OCI-LY7 (cell line): ENCODE measurements around the gene IDUA. TPM values are rescaled to one million over a fixed set of nuclear protein-coding genes. Genes with fewer than 3 reads are reported as not detected.

Experiments
- BruUV-seq: library from RNA; stranded (reverse); fragments of 400-500 nt; replicated peaks from 2 replicates; lab custom pipeline; 2021; lab: Mats Ljungman, UMichigan
- CTCF ChIA-PET: fragments of 300-600 bp; sonication (Branson Sonifier 250); formaldehyde crosslinking; loops from one replicate; lab custom pipeline; 2022; ENCODE audit warnings: antibody characterized with exemption; ENCODE audit not compliant: unreplicated experiment; lab: Charles Lee
- POLR2A ChIA-PET: fragments of 300-600 bp; sonication (Branson Sonifier 250); formaldehyde crosslinking; loops from one replicate; lab custom pipeline; 2022; ENCODE audit warnings: antibody characterized with exemption; lab: Charles Lee
- DNase-seq: peaks from one replicate; pipeline ENCODE4 v3.0.0-alpha.2; 2015; ENCODE audit warnings: low spot score
- H2AFZ ChIP-seq: fragments of 200-600 bp; sonication (generic), shearing (Covaris generic); 2 replicates; pipeline ENCODE4 v1.6.1; 2014; ENCODE audit warnings: mild to moderate bottlenecking, antibody characterized with exemption, low read length, moderate library complexity
- H3K27ac ChIP-seq: fragments of 200-600 bp; sonication (generic); 2 replicates; pipeline ENCODE4 v1.5.1; 2014; ENCODE audit warnings: mixed run types, low read depth, mild to moderate bottlenecking, moderate library complexity, low read length, inconsistent platforms; ENCODE audit not compliant: poor library complexity, severe bottlenecking
- H3K36me3 ChIP-seq: fragments of 200-600 bp; sonication (generic); 2 replicates; pipeline ENCODE4 v1.6.1; 2014; ENCODE audit warnings: mild to moderate bottlenecking, antibody characterized with exemption, low read length, moderate library complexity, mixed read lengths; ENCODE audit not compliant: insufficient read depth
- H3K4me1 ChIP-seq: fragments of 200-600 bp; sonication (generic); 2 replicates; pipeline ENCODE4 v1.5.1; 2014; ENCODE audit warnings: mild to moderate bottlenecking, low read length; ENCODE audit not compliant: insufficient read depth, poor library complexity, severe bottlenecking
- H3K4me2 ChIP-seq: fragments of 200-600 bp; sonication (generic); 2 replicates; pipeline ENCODE4 v1.6.1; 2014; ENCODE audit warnings: mild to moderate bottlenecking, low read length
- H3K4me3 ChIP-seq: fragments of 200-600 bp; sonication (generic); 2 replicates; pipeline ENCODE4 v1.5.1; 2014; ENCODE audit warnings: mild to moderate bottlenecking, low read depth, low read length; ENCODE audit not compliant: poor library complexity, severe bottlenecking
- H3K79me2 ChIP-seq: fragments of 200-600 bp; sonication (generic); 2 replicates; pipeline ENCODE4 v1.6.1; 2016; ENCODE audit warnings: low read depth, mild to moderate bottlenecking, low read length, moderate library complexity, mixed read lengths; ENCODE audit not compliant: insufficient read depth
- H3K9me2 ChIP-seq: fragments of 200-600 bp; sonication (generic); 2 replicates; pipeline ENCODE4 v1.6.1; 2016; ENCODE audit warnings: mild to moderate bottlenecking, low read length, mixed read lengths; ENCODE audit not compliant: insufficient read depth
- H3K9me3 ChIP-seq: fragments of 200-600 bp; sonication (generic); 2 replicates; pipeline ENCODE4 v1.6.1; 2014; ENCODE audit warnings: mild to moderate bottlenecking, mixed run types, low read length, mixed read lengths
- H4K20me1 ChIP-seq: fragments of 200-600 bp; sonication (generic); 2 replicates; pipeline ENCODE4 v1.6.1; 2014; ENCODE audit warnings: mild to moderate bottlenecking, antibody characterized with exemption, low read length, moderate library complexity, mixed read lengths; ENCODE audit not compliant: insufficient read depth
- CTCF ChIP-seq: fragments of 200-600 bp; sonication (generic); conservative IDR thresholded peaks from 2 replicates; pipeline ENCODE4 v1.5.1; 2014; ENCODE audit warnings: mild to moderate bottlenecking, antibody characterized with exemption, low read length, moderate library complexity, mixed read lengths
- EZH2phosphoT487 ChIP-seq: fragments of 200-600 bp; sonication (generic); IDR thresholded peaks from 2 replicates; pipeline ENCODE4 v1.6.1; 2018; ENCODE audit warnings: low read depth, borderline replicate concordance, mild to moderate bottlenecking, mixed run types, antibody characterized with exemption, low read length, moderate library complexity, mixed read lengths
- intact Hi-C: fragments of 100-400 bp; cut with micrococcal nuclease; formaldehyde crosslinking; loops from one replicate; pipeline ENCODE4 v1.10.0; 2022; ENCODE audit not compliant: unreplicated experiment
- total RNA-seq, 2 experiments: library from RNA; depleted of rRNA in 1 of 2; stranded (reverse); fragments of >200 nt in 1 of 2; shearing (Covaris generic) in 1 of 2; gene quantifications; 2 replicates each; pipeline ENCODE4 v1.2.3, GENCODE V29; 2014 to 2022

Gene IDUA
- total RNA-seq, 2 experiments from 2014 or later: 12.3 to 15.7 TPM

- ChIA-PET CTCF (no interaction called here), POLR2A (no interaction called here)
- TF ChIP-seq EZH2phosphoT487 (no peak), CTCF (no peak)
- Histone ChIP-seq H3K4me3 (no peak overlapping the region), H3K9me3 (no peaks in the 10 kb centered on the region), H3K9me2 (no peaks in the 10 kb centered on the region), H3K4me1 (no peaks in the 10 kb centered on the region), H3K79me2 (no peaks in the 10 kb centered on the region), H3K27ac (no peak overlapping the region), H3K4me2 (no peak overlapping the region), H4K20me1 (no peaks in the 10 kb centered on the region), H3K36me3 (no peaks in the 10 kb centered on the region), H2AFZ (no peak overlapping the region)
- intact Hi-C loops: no loop called here
- no TSS peak for BruUV-seq
- no peak for DNase-seq
Measured at GRCh38 chr4:1036976-1037810, 50.3 kb downstream of the IDUA start.

- CTCF ChIA-PET: no interaction called here
- POLR2A ChIA-PET: no interaction called here
- Histone ChIP-seq H3K36me3 (no peaks in the 10 kb centered on the region), H3K9me3 (no peaks in the 10 kb centered on the region), H3K4me1 (no peaks in the 10 kb centered on the region), H3K4me3 (no peak overlapping the region), H3K4me2 (no peak overlapping the region), H3K27ac (no peak overlapping the region), H2AFZ (no peak overlapping the region), H4K20me1 (no peaks in the 10 kb centered on the region), H3K79me2 (no peaks in the 10 kb centered on the region), H3K9me2 (no peaks in the 10 kb centered on the region)
- no peak for DNase-seq
- no TSS peak for BruUV-seq
- TF ChIP-seq CTCF (no peak), EZH2phosphoT487 (no peak)
- intact Hi-C loops: no loop called here
Measured at GRCh38 chr4:1038948-1039492, 52.2 kb downstream of the IDUA start.
